ENCODE measurements around the gene ERGIC3.

DNA sequence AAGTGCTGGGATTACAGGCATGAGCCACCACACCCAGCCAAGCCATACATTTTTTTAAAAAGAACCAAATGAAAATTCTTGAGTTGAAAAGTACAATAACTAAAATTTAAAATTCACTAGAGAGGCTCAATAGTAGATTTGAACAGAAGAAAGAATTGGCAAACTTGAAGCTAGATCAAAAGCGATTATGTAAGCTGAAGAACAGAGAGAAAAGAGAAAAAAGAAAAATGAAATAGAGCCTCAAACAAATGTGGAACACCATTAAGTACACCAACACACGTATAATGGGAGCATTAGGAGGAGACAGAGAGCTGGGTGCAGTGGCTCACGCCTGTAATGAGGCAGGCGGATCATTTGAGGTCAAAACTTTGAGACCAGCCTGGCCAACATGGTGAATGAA is 31.0 kb downstream of the ERGIC3 start:
- TF ChIP-seq YY1 (IDR thresholded peaks at IDR 0.05; ENCODE audit: low read depth, low read length) (no peak), POLR2AphosphoS5 (IDR thresholded peaks at IDR 0.05; ENCODE audit: low read length) (no peak), USF2 (IDR thresholded peaks at IDR 0.05; ENCODE audit: borderline replicate concordance, low read depth, low read length) (no peak)

All from GM12878 (cell line).